Measurements from ENCODE around the gene SARS2. TPM values are rescaled to one million over a fixed set of nuclear protein-coding genes. Genes with fewer than 3 reads are reported as not detected.

SARS2 gene
- total RNA-seq, 1 experiment from 2014 or later, result 57.4 TPM

DNA sequence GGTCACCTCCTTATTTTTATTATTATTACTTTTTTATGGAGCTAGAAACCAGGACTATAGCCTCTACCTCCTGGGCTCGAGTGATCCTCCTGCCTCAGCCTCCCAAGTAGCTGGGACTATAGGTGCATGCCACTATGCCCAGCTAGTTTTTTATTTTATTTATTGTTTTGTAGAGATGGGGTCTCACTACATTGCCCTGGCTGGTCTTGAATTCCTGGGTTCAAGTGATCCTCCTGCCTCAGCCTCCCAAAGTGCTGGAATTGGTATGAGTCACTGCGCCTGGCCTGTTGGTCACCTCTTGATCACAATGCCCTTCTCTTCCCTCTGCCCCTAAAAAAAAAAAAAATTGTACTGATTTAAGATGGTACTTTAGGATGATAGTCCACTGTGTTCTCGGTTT, 20.6 kb upstream of the SARS2 start:
- Histone ChIP-seq H2AK5ac (ENCODE audit: insufficient read length, low read length) (no peak overlapping the region), H3K4ac (ENCODE audit: low read depth, low read length) (no peak overlapping the region), H3K4me2 (ENCODE audit: insufficient read depth, insufficient read length, low read length) (no peak overlapping the region), H3K4me1 (ENCODE audit: insufficient read depth, low read length) (no peaks in the 10 kb centered on the region; the same call in 1 of the 2 replicates), H3K27ac (ENCODE audit: insufficient read length, low read depth, low read length) (no peak overlapping the region), H2BK120ac (ENCODE audit: low read depth, low read length, poor library complexity, severe bottlenecking) (no peak overlapping the region), H2BK20ac (ENCODE audit: low read depth, low read length, poor library complexity, severe bottlenecking) (no peak overlapping the region), H3K9me3 (ENCODE audit: control insufficient read depth, low read depth, low read length) (no peaks in the 10 kb centered on the region), H3K79me1 (ENCODE audit: insufficient read depth, low read depth, low read length, poor library complexity, severe bottlenecking) (no peaks in the 10 kb centered on the region), H2BK15ac (ENCODE audit: low read depth, low read length) (no peak overlapping the region), H3K27me3 (ENCODE audit: insufficient read depth, low read length) (no peaks in the 10 kb centered on the region), H3K9ac (ENCODE audit: extremely low read depth, insufficient read length, low read length) (no peak overlapping the region), H3K56ac (ENCODE audit: insufficient read length, low read depth, low read length) (no peak overlapping the region), H2BK12ac (ENCODE audit: insufficient read length, low read depth, low read length) (no peak overlapping the region), H4K91ac (ENCODE audit: insufficient read length, low read depth, low read length) (no peak overlapping the region), H3K79me2 (ENCODE audit: insufficient read depth, low read length) (no peaks in the 10 kb centered on the region), H2AFZ (ENCODE audit: low read length) (no peak overlapping the region), H4K8ac (replicated peaks; ENCODE audit: insufficient read length, low read depth, low read length) (no peak overlapping the region), H3T11ph (ENCODE audit: low read length) (no peak overlapping the region), H4K20me1 (ENCODE audit: control insufficient read depth, insufficient read depth, insufficient read length) (no peaks in the 10 kb centered on the region), H2BK5ac (ENCODE audit: insufficient read length, low read length) (no peak overlapping the region), H3K14ac (ENCODE audit: insufficient read depth, low read length) (no peak overlapping the region), H3K23ac (ENCODE audit: insufficient read length, low read depth, low read length) (no peak overlapping the region), H4K5ac (ENCODE audit: insufficient read length, low read depth, low read length) (no peak overlapping the region), H3K18ac (ENCODE audit: insufficient read length, low read depth, low read length) (no peak overlapping the region), H3K23me2 (ENCODE audit: insufficient read length, low read depth, low read length, poor library complexity, severe bottlenecking) (no peaks in the 10 kb centered on the region)
- TF ChIP-seq, protein P1, sequence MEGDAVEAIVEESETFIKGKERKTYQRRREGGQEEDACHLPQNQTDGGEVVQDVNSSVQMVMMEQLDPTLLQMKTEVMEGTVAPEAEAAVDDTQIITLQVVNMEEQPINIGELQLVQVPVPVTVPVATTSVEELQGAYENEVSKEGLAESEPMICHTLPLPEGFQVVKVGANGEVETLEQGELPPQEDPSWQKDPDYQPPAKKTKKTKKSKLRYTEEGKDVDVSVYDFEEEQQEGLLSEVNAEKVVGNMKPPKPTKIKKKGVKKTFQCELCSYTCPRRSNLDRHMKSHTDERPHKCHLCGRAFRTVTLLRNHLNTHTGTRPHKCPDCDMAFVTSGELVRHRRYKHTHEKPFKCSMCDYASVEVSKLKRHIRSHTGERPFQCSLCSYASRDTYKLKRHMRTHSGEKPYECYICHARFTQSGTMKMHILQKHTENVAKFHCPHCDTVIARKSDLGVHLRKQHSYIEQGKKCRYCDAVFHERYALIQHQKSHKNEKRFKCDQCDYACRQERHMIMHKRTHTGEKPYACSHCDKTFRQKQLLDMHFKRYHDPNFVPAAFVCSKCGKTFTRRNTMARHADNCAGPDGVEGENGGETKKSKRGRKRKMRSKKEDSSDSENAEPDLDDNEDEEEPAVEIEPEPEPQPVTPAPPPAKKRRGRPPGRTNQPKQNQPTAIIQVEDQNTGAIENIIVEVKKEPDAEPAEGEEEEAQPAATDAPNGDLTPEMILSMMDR (conservative IDR thresholded peaks at IDR 0.05), result no peak
- no peak overlapping the region for H3K27ac Mint-ChIP-seq
- H3K9me3 Mint-ChIP-seq, result no peaks in the 10 kb centered on the region; a peak in 1 of 5 replicates
- H3K4me3 Mint-ChIP-seq, result no peak overlapping the region; a peak in 1 of 5 replicates
- peaks cover 9% of the 10 kb centered on the region for H3K27me3 Mint-ChIP-seq (ENCODE audit: low read depth)
- peaks cover 5 to 30% (median 29%) of the 10 kb centered on the region in 3 experiments for H3K36me3 Mint-ChIP-seq (ENCODE audit: insufficient read depth in 1 of 3, low read depth in 3 of 3)
- DNase-seq, result no peak
- no CpG with 5 or more reads among the region's 3 CpGs for WGBS (ENCODE audit: extremely low coverage, insufficient read length, low lambda C conversion rate)
- H3K4me1 Mint-ChIP-seq, result peaks cover 16% of the 10 kb centered on the region in 2 experiments
